Pancreas (tissue), 10 donors: Measurements from ENCODE around the gene IRAK2. TPM values are rescaled to one million over a fixed set of nuclear protein-coding genes. Genes with fewer than 3 reads are reported as not detected.

Experiments
- ATAC-seq, 4 donors: fragments of 200-7000 bp; cut with Tn5 transposase; one replicate each; pipeline versions ENCODE4 v1.8.0 to v1.9.1; 2020; ENCODE audit warnings: mild to moderate bottlenecking in 4 of 4, moderate library complexity in 4 of 4
- DNase-seq, 6 donors: peaks; one replicate each; pipeline ENCODE4 v3.0.0-alpha.2; 2020
- FAIRE-seq: peaks from 2 replicates; lab custom pipeline; 2012; peaks lifted over from hg19 to GRCh38; lab: Jason Lieb, UNC
- H3K27ac ChIP-seq, 4 donors: fragments of 200-600 bp; sonication (generic); 1 replicate in 3 of 4; 2 replicates in 1 of 4; pipeline versions ENCODE4 v1.5.0 to v1.8.0; 2020
- H3K27me3 ChIP-seq, 4 donors: fragments of 200-600 bp; one replicate each; pipeline ENCODE4 v1.8.0; 2021
- H3K36me3 ChIP-seq, 3 donors: fragments of 200-600 bp; sonication (generic) in 1 of 3; one replicate each; pipeline versions ENCODE4 v1.5.0 to v1.8.0; 2020 to 2021
- H3K4me1 ChIP-seq, 3 donors: fragments of 200-600 bp; one replicate each; pipeline ENCODE4 v1.8.0; 2021
- H3K4me3 ChIP-seq, 4 donors: fragments of 200-600 bp; sonication (generic) in 2 of 4; one replicate each; pipeline versions ENCODE4 v1.5.0 to v1.8.0; 2020 to 2021
- H3K9me3 ChIP-seq, 4 donors: fragments of 200-600 bp; one replicate each; pipeline ENCODE4 v1.8.0; 2021
- CTCF ChIP-seq, 4 donors: fragments of 200-600 bp; sonication (generic) in 3 of 4; IDR thresholded peaks; one replicate each; pipeline versions ENCODE4 v1.5.0 to v1.8.0; 2021; ENCODE audit warnings: antibody characterized with exemption in 4 of 4
- WGBS, 2 donors: extraction: QIAGEN DNeasy Blood & Tissue Kit; methylation state at CpG; one replicate each; pipeline ENCODE4 v1.1.7; 2013; 5-methylcytosine and 5-hydroxymethylcytosine counted together
- intact Hi-C, 3 donors: fragments of 100-400 bp; cut with DNase I; formaldehyde crosslinking; loops; one replicate each; pipeline versions ENCODE4 v1.11.1 to v1.14.2; 2022
- polyA plus RNA-seq, 2 donors: library from polyadenylated mRNA; stranded (reverse); fragments of 200-250 nt; gene quantifications; one replicate each; pipeline ENCODE4 v1.2.3, GENCODE V29; 2013
- total RNA-seq, 6 donors: library from RNA; stranded (reverse); fragmentation: NEBNext Ultra II Directional in 4 of 6; extraction: Animal tissue kit (Norgen Biotek cat#: 25700) in 4 of 6; gene quantifications; one replicate each; pipeline versions ENCODE4 v1.2.1 to v1.2.4, GENCODE V29; 2021 to 2023
- donor health status: healthy with polysubstance abuse.
- donor health status: DM: no; HTN: no; CAD: no; lungs with moderate emphysema.
- donor health status: DM: no; HTN: no; CAD: no.
- donor health status: control.
- donor health status: control.
- donor health status: Bipolar disorder and iron deficiency.
- donor health status: DM: yes; HTN: yes; CAD: no.
- donor health status: DM: no; HTN: no; CAD: no.
- donor health status: DM: no; HTN: no; CAD: no.
- donor health status: DM: yes; HTN: yes; CAD: no.

IRAK2 gene
- total and polyA plus RNA-seq, 8 donors: 0.74 to 5.4 (median 1.2) TPM

- H3K4me3 ChIP-seq: no peak overlapping the region
- intact Hi-C loops: no loop called here
- H3K36me3 ChIP-seq: no peaks in the 10 kb centered on the region
- no peaks in the 10 kb centered on the region for H3K4me1 ChIP-seq
- no peak for TF ChIP-seq CTCF (IDR thresholded peaks at IDR 0.05)
- no peaks in the 10 kb centered on the region for H3K9me3 ChIP-seq
- ATAC-seq (no peak), DNase-seq (no peak), FAIRE-seq (no peak)
- no peaks in the 10 kb centered on the region for H3K27me3 ChIP-seq
- H3K27ac ChIP-seq: no peak overlapping the region
- 78 to 84% methylated on average over 10 of the region's 10 CpGs for WGBS, 2 donors
Observed at GRCh38 chr3:10180738-10181295, 16.1 kb downstream of the IRAK2 start.

GRCh38 chr3:10182950-10183349 is 18.2 kb downstream of the IRAK2 start:
- Histone ChIP-seq H3K27ac (no peak overlapping the region), H3K27me3 (no peaks in the 10 kb centered on the region), H3K4me3 (no peak overlapping the region), H3K36me3 (no peaks in the 10 kb centered on the region), H3K9me3 (no peaks in the 10 kb centered on the region), H3K4me1 (peaks cover 0 to 3% (median 0%) of the 10 kb centered on the region in 3 donors)
- no peak for DNase-seq
- intact Hi-C loops: no loop called here
- FAIRE-seq: no peak
- ATAC-seq: no peak
- no peak for TF ChIP-seq CTCF (IDR thresholded peaks at IDR 0.05)
- WGBS, 2 donors: 84 to 91% methylated on average over 5 of the region's 5 CpGs

- no peaks in the 10 kb centered on the region for H3K36me3 ChIP-seq
- FAIRE-seq: no peak
- no peak for TF ChIP-seq CTCF (IDR thresholded peaks at IDR 0.05)
- WGBS, 2 donors: 80 to 86% methylated on average over 2 of the region's 2 CpGs
- intact Hi-C loops: no loop called here
- no peaks in the 10 kb centered on the region for H3K27me3 ChIP-seq
- H3K9me3 ChIP-seq: no peaks in the 10 kb centered on the region
- peaks cover 0 to 9% (median 0%) of the 10 kb centered on the region in 3 donors for H3K4me1 ChIP-seq
- ATAC-seq: no peak
- DNase-seq: no peak
- no peak overlapping the region for H3K27ac ChIP-seq
- no peak overlapping the region for H3K4me3 ChIP-seq
Observed at GRCh38 chr3:10184250-10184649, 19.5 kb downstream of the IRAK2 start.

- H3K4me1 ChIP-seq: peaks cover 0 to 24% (median under 1%) of the 10 kb centered on the region in 3 donors
- H3K9me3 ChIP-seq: no peaks in the 10 kb centered on the region
- H3K36me3 ChIP-seq: no peaks in the 10 kb centered on the region
- WGBS, 2 donors: 76 to 78% methylated on average over 12 of the region's 12 CpGs
- H3K4me3 ChIP-seq: no peak overlapping the region
- no peak for FAIRE-seq
- DNase-seq: no peak
- TF ChIP-seq CTCF (IDR thresholded peaks at IDR 0.05): no peak
- peak overlapping the region in 2 of 4 donors; percentile 18 to 27 for H3K27ac ChIP-seq
- H3K27me3 ChIP-seq: no peaks in the 10 kb centered on the region
- intact Hi-C loops: no loop called here
- no peak for ATAC-seq
Observed at GRCh38 chr3:10185804-10186762, 21.4 kb downstream of the IRAK2 start.
